ENCODE results near the gene SEC31A. TPM values are rescaled to one million over a fixed set of nuclear protein-coding genes. Genes with fewer than 3 reads are reported as not detected.

Gene SEC31A
- total and polyA plus RNA-seq, 7 experiments from 2014 or later, result 130 to 168 (median 147) TPM

GRCh38 chr4:82777857-82778525 lies 113.0 kb downstream of the SEC31A start:
- ATAC-seq (no peak), DNase-seq (no peak)
- Histone ChIP-seq H3K9me3 (ENCODE audit: control insufficient read depth in 2 of 3, low read length in 3 of 3) (no peaks in the 10 kb centered on the region), H3K4me1 (ENCODE audit: control insufficient read depth in 2 of 2, insufficient read depth in 2 of 2, low read length in 2 of 2) (no peaks in the 10 kb centered on the region), H3K27ac (ENCODE audit: low read depth, low read length) (no peak overlapping the region), H3K36me3 (ENCODE audit: control insufficient read depth in 2 of 3, insufficient read depth in 3 of 3, low read length in 3 of 3) (no peaks in the 10 kb centered on the region), H3K27me3 (ENCODE audit: control insufficient read depth in 2 of 2, insufficient read depth in 2 of 2, low read length in 2 of 2) (no peaks in the 10 kb centered on the region), H3K4me3 (ENCODE audit: low read length) (no peak overlapping the region)
- no peak overlapping the region for H3K27ac Mint-ChIP-seq
- no peak overlapping the region for H3K4me3 Mint-ChIP-seq
- peaks cover 0 to 6% (median 4%) of the 10 kb centered on the region in 5 donors for H3K27me3 Mint-ChIP-seq
- H3K36me3 Mint-ChIP-seq, result no peaks in the 10 kb centered on the region
- ChIA-PET CTCF (no interaction called here), POLR2A (no interaction called here)
- H3K4me1 Mint-ChIP-seq, result no peaks in the 10 kb centered on the region
- intact Hi-C loops (cut with micrococcal nuclease), result no loop called here
- no peaks in the 10 kb centered on the region for H3K9me3 Mint-ChIP-seq

GRCh38 chr4:82776925-82777542 lies 113.9 kb downstream of the SEC31A start:
- ATAC-seq (no peak), DNase-seq (no peak)
- H3K4me1 ChIP-seq (ENCODE audit: control insufficient read depth in 2 of 2, insufficient read depth in 2 of 2, low read length in 2 of 2), result no peaks in the 10 kb centered on the region
- CTCF ChIA-PET, result no interaction called here
- H3K4me3 Mint-ChIP-seq, result no peak overlapping the region
- POLR2A ChIA-PET, result no interaction called here
- no peak overlapping the region for H3K4me3 ChIP-seq (ENCODE audit: low read length)
- H3K27me3 ChIP-seq (ENCODE audit: control insufficient read depth in 2 of 2, insufficient read depth in 2 of 2, low read length in 2 of 2), result no peaks in the 10 kb centered on the region
- no peaks in the 10 kb centered on the region for H3K9me3 ChIP-seq (ENCODE audit: control insufficient read depth in 2 of 3, low read length in 3 of 3)
- no peak overlapping the region for H3K27ac Mint-ChIP-seq
- no peaks in the 10 kb centered on the region for H3K9me3 Mint-ChIP-seq
- intact Hi-C loops (cut with micrococcal nuclease), result no loop called here
- no peak overlapping the region for H3K27ac ChIP-seq (ENCODE audit: low read depth, low read length)
- H3K27me3 Mint-ChIP-seq, result peaks cover 0 to 9% (median 4%) of the 10 kb centered on the region in 5 donors
- no peaks in the 10 kb centered on the region for H3K4me1 Mint-ChIP-seq
- no peaks in the 10 kb centered on the region for H3K36me3 Mint-ChIP-seq
- H3K36me3 ChIP-seq (ENCODE audit: control insufficient read depth in 2 of 3, insufficient read depth in 3 of 3, low read length in 3 of 3), result no peaks in the 10 kb centered on the region

- H3K27me3 ChIP-seq (ENCODE audit: control insufficient read depth in 2 of 2, insufficient read depth in 2 of 2, low read length in 2 of 2), result no peaks in the 10 kb centered on the region
- intact Hi-C loops (cut with micrococcal nuclease), result no loop called here
- Mint-ChIP-seq H3K4me1 (no peaks in the 10 kb centered on the region), H3K36me3 (no peaks in the 10 kb centered on the region), H3K27ac (no peak overlapping the region), H3K4me3 (no peak overlapping the region), H3K27me3 (peaks cover 0 to 14% (median 6%) of the 10 kb centered on the region in 5 donors), H3K9me3 (peaks cover 0 to under 1% (median 0%) of the 10 kb centered on the region in 11 donors)
- ATAC-seq, result no peak
- no peak for DNase-seq
- H3K4me1 ChIP-seq (ENCODE audit: control insufficient read depth in 2 of 2, insufficient read depth in 2 of 2, low read length in 2 of 2), result no peaks in the 10 kb centered on the region
- no peak overlapping the region for H3K4me3 ChIP-seq (ENCODE audit: low read length)
- no peaks in the 10 kb centered on the region for H3K9me3 ChIP-seq (ENCODE audit: control insufficient read depth in 2 of 3, low read length in 3 of 3)
- H3K36me3 ChIP-seq (ENCODE audit: control insufficient read depth in 2 of 3, insufficient read depth in 3 of 3, low read length in 3 of 3), result no peaks in the 10 kb centered on the region
- POLR2A ChIA-PET, result no interaction called here
- H3K27ac ChIP-seq (ENCODE audit: low read depth, low read length), result no peak overlapping the region
- CTCF ChIA-PET, result no interaction called here
Observed at GRCh38 chr4:82775243-82775642, 115.7 kb downstream of the SEC31A start.

- Mint-ChIP-seq H3K27me3 (peaks cover 0 to 14% (median 6%) of the 10 kb centered on the region in 5 donors), H3K4me1 (no peaks in the 10 kb centered on the region), H3K27ac (no peak overlapping the region), H3K4me3 (no peak overlapping the region), H3K36me3 (no peaks in the 10 kb centered on the region), H3K9me3 (peaks cover 0 to 2% (median 0%) of the 10 kb centered on the region in 11 donors)
- intact Hi-C loops (cut with micrococcal nuclease), result no loop called here
- Histone ChIP-seq H3K4me3 (ENCODE audit: low read length) (no peak overlapping the region), H3K9me3 (ENCODE audit: control insufficient read depth in 2 of 3, low read length in 3 of 3) (no peaks in the 10 kb centered on the region), H3K4me1 (ENCODE audit: control insufficient read depth in 2 of 2, insufficient read depth in 2 of 2, low read length in 2 of 2) (no peaks in the 10 kb centered on the region), H3K27ac (ENCODE audit: low read depth, low read length) (no peak overlapping the region), H3K27me3 (ENCODE audit: control insufficient read depth in 2 of 2, insufficient read depth in 2 of 2, low read length in 2 of 2) (no peaks in the 10 kb centered on the region), H3K36me3 (ENCODE audit: control insufficient read depth in 2 of 3, insufficient read depth in 3 of 3, low read length in 3 of 3) (no peaks in the 10 kb centered on the region)
- CTCF ChIA-PET, result no interaction called here
- no peak for ATAC-seq
- POLR2A ChIA-PET, result no interaction called here
- DNase-seq, result no peak
Observed at GRCh38 chr4:82774711-82775171, 116.2 kb downstream of the SEC31A start.

- Mint-ChIP-seq H3K27me3 (peaks cover 4 to 14% (median 11%) of the 10 kb centered on the region in 5 donors), H3K4me3 (no peak overlapping the region), H3K4me1 (no peaks in the 10 kb centered on the region), H3K9me3 (peaks cover 0 to 2% (median 0%) of the 10 kb centered on the region in 11 donors), H3K36me3 (no peaks in the 10 kb centered on the region), H3K27ac (no peak overlapping the region)
- intact Hi-C loops (cut with micrococcal nuclease), result no loop called here
- DNase-seq (no peak), ATAC-seq (no peak)
- Histone ChIP-seq H3K36me3 (ENCODE audit: control insufficient read depth in 2 of 3, insufficient read depth in 3 of 3, low read length in 3 of 3) (no peaks in the 10 kb centered on the region), H3K9me3 (ENCODE audit: control insufficient read depth in 2 of 3, low read length in 3 of 3) (no peaks in the 10 kb centered on the region), H3K27me3 (ENCODE audit: control insufficient read depth in 2 of 2, insufficient read depth in 2 of 2, low read length in 2 of 2) (no peaks in the 10 kb centered on the region), H3K27ac (ENCODE audit: low read depth, low read length) (no peak overlapping the region), H3K4me3 (ENCODE audit: low read length) (no peak overlapping the region), H3K4me1 (ENCODE audit: control insufficient read depth in 2 of 2, insufficient read depth in 2 of 2, low read length in 2 of 2) (no peaks in the 10 kb centered on the region)
- POLR2A ChIA-PET, result no interaction called here
- CTCF ChIA-PET, result no interaction called here
Observed at GRCh38 chr4:82773057-82773456, 117.9 kb downstream of the SEC31A start.

- Histone ChIP-seq H3K27ac (ENCODE audit: low read depth, low read length) (no peak overlapping the region), H3K27me3 (ENCODE audit: control insufficient read depth in 2 of 2, insufficient read depth in 2 of 2, low read length in 2 of 2) (no peaks in the 10 kb centered on the region), H3K9me3 (ENCODE audit: control insufficient read depth in 2 of 3, low read length in 3 of 3) (peaks cover 0 to 4% (median 0%) of the 10 kb centered on the region in 3 experiments), H3K4me3 (ENCODE audit: low read length) (no peak overlapping the region), H3K4me1 (ENCODE audit: control insufficient read depth in 2 of 2, insufficient read depth in 2 of 2, low read length in 2 of 2) (no peaks in the 10 kb centered on the region), H3K36me3 (ENCODE audit: control insufficient read depth in 2 of 3, insufficient read depth in 3 of 3, low read length in 3 of 3) (no peaks in the 10 kb centered on the region)
- ChIA-PET CTCF (no interaction called here), POLR2A (no interaction called here)
- Mint-ChIP-seq H3K36me3 (peaks cover 0 to 13% (median 8%) of the 10 kb centered on the region in 5 donors), H3K4me3 (no peak overlapping the region), H3K27ac (no peak overlapping the region), H3K27me3 (peaks cover 4 to 23% (median 14%) of the 10 kb centered on the region in 5 donors), H3K4me1 (no peaks in the 10 kb centered on the region), H3K9me3 (peaks cover 0 to 18% (median 11%) of the 10 kb centered on the region in 11 donors)
- DNase-seq, result no peak
- intact Hi-C loops (cut with micrococcal nuclease), result no loop called here
- no peak for ATAC-seq
Observed at GRCh38 chr4:82770607-82771006, 120.3 kb downstream of the SEC31A start.

Measured in naive thymus-derived CD4-positive, alpha-beta T cell (primary cell).